Fibroblast of lung (primary cell): ENCODE data around the gene ALDH5A1.

Experiments used
- CTCF ChIP-seq, 2 donors: IDR thresholded peaks in 1 of 2; conservative IDR thresholded peaks in 1 of 2; 1 replicate in 1 of 2; 2 replicates in 1 of 2; pipeline ENCODE4 v1.5.1; 2011 to 2012; ENCODE audit warnings: low read length in 2 of 2, control low read depth in 1 of 2, inconsistent platforms in 1 of 2, low read depth in 1 of 2, mild to moderate bottlenecking in 1 of 2
- EZH2 ChIP-seq: IDR thresholded peaks from 2 replicates; pipeline ENCODE4 v1.5.1; 2012; ENCODE audit warnings: low read length, control low read depth, mild to moderate bottlenecking; ENCODE audit errors: missing control alignments

- TF ChIP-seq EZH2: no peak
- no peak for TF ChIP-seq CTCF (conservative IDR thresholded peaks at IDR 0.05 in 1 of 2, IDR thresholded peaks at IDR 0.05 in 1 of 2; ENCODE audit: low read depth in 1 of 2, low read length in 2 of 2)
Measured at GRCh38 chr6:24504649-24505586, 10.1 kb downstream of the ALDH5A1 start.
